ENCODE data around the gene FBXW8. TPM values are rescaled to one million over a fixed set of nuclear protein-coding genes. Genes with fewer than 3 reads are reported as not detected.

FBXW8 gene
- polyA plus RNA-seq, 12 donors = 10.9 to 20.4 (median 14.7) TPM; not detected in 1

- no peak for DNase-seq
These were observed 28.0 kb upstream of the FBXW8 start for GRCh38 chr12:116882742-116883141.

- DNase-seq = no peak
These were observed 25.9 kb upstream of the FBXW8 start for GRCh38 chr12:116884871-116885270.

GRCh38 chr12:116885491-116885890 lies 25.3 kb upstream of the FBXW8 start:
- no peak for DNase-seq

- no peak for DNase-seq
These were observed 23.5 kb upstream of the FBXW8 start for GRCh38 chr12:116887244-116887643.

- DNase-seq = no peak
These were observed 22.9 kb upstream of the FBXW8 start for GRCh38 chr12:116887897-116888296.

GRCh38 chr12:116890330-116890729 lies 20.4 kb upstream of the FBXW8 start:
- DNase-seq = no peak

- no peak for DNase-seq
These were observed 19.7 kb upstream of the FBXW8 start for GRCh38 chr12:116891019-116891418.

GRCh38 chr12:116892349-116893140 lies 18.2 kb upstream of the FBXW8 start:
- DNase-seq = no peak

- DNase-seq = no peak
These were observed 15.8 kb upstream of the FBXW8 start for GRCh38 chr12:116894913-116895312.

- no peak for DNase-seq
These were observed 14.3 kb upstream of the FBXW8 start for GRCh38 chr12:116896411-116896924.

GRCh38 chr12:116897476-116897875 lies 13.3 kb upstream of the FBXW8 start:
- DNase-seq = no peak

- DNase-seq = no peak
These were observed 12.1 kb upstream of the FBXW8 start for GRCh38 chr12:116898669-116899068.

- no peak for DNase-seq
These were observed 9.1 kb upstream of the FBXW8 start for GRCh38 chr12:116901612-116902011.

GRCh38 chr12:116903818-116904217 lies 6.9 kb upstream of the FBXW8 start:
- no peak for DNase-seq

- no peak for DNase-seq
These were observed 4.5 kb upstream of the FBXW8 start for GRCh38 chr12:116906285-116906684.

GRCh38 chr12:116910280-116910644 lies 488 bp upstream of the FBXW8 start:
- DNase-seq = no peak

GRCh38 chr12:116915326-116915725 lies 4.6 kb downstream of the FBXW8 start:
- no peak for DNase-seq

GRCh38 chr12:116916122-116916521 lies 5.4 kb downstream of the FBXW8 start:
- DNase-seq = no peak

GRCh38 chr12:116916714-116917114 lies 6.0 kb downstream of the FBXW8 start:
- no peak for DNase-seq

GRCh38 chr12:116918464-116918863 lies 7.7 kb downstream of the FBXW8 start:
- no peak for DNase-seq

GRCh38 chr12:116919247-116919661 lies 8.5 kb downstream of the FBXW8 start:
- no peak for DNase-seq

GRCh38 chr12:116919706-116920485 lies 9.1 kb downstream of the FBXW8 start:
- DNase-seq = no peak

GRCh38 chr12:116920939-116921338 lies 10.2 kb downstream of the FBXW8 start:
- DNase-seq = no peak
